DMS53 treated with DMSO at 0.1 percent for 48 hours (cell line): ENCODE results near the gene ZYG11B.
"Not testable (repeated sequence)": the region's sequence is repeated elsewhere in the genome, so short reads cannot be mapped to it uniquely, and the experiment has no call there.

ENCODE experiments used
- DNase-seq: peaks from one replicate; lab custom pipeline; 2025; ENCODE audit not compliant: unreplicated experiment; lab: John Stamatoyannopoulos, UW

The ZYG11B gene

GRCh38 chr1:52842643-52843310 is 116.5 kb downstream of the ZYG11B start, which contains the start of gene ZYG11A:
Gene ZYG11A, plus strand, starts transcription at chr1:52842760. Its CDS starts 124 bp downstream, at chr1:52842884.
- peak; percentile 93 for DNase-seq

- not testable (repeated sequence) for DNase-seq
Measured at GRCh38 chr1:52845119-52845518, 118.9 kb downstream of the ZYG11B start.

GRCh38 chr1:52848423-52848822 is 122.2 kb downstream of the ZYG11B start:
- no peak for DNase-seq

GRCh38 chr1:52850951-52851350 is 124.7 kb downstream of the ZYG11B start:
- no peak for DNase-seq

- no peak for DNase-seq
Measured at GRCh38 chr1:52852854-52853253, 126.6 kb downstream of the ZYG11B start.

GRCh38 chr1:52855584-52855983 is 129.3 kb downstream of the ZYG11B start:
- DNase-seq: no peak

- DNase-seq: no peak
Measured at GRCh38 chr1:52856026-52856425, 129.8 kb downstream of the ZYG11B start.

- DNase-seq: no peak
Measured at GRCh38 chr1:52857443-52857842, 131.2 kb downstream of the ZYG11B start.

GRCh38 chr1:52862666-52863458 is 136.6 kb downstream of the ZYG11B start:
- DNase-seq: no peak

GRCh38 chr1:52867087-52867863 is 141.0 kb downstream of the ZYG11B start:
- DNase-seq: no peak

GRCh38 chr1:52869727-52870126 is 143.5 kb downstream of the ZYG11B start:
- not testable (repeated sequence) for DNase-seq

GRCh38 chr1:52876843-52877242 is 150.6 kb downstream of the ZYG11B start:
- no peak for DNase-seq
